Measurements from ENCODE around the gene PLCL1.
"Not testable (repeated sequence)": the region's sequence is repeated elsewhere in the genome, so short reads cannot be mapped to it uniquely, and the experiment has no call there.

Gene PLCL1

DNA sequence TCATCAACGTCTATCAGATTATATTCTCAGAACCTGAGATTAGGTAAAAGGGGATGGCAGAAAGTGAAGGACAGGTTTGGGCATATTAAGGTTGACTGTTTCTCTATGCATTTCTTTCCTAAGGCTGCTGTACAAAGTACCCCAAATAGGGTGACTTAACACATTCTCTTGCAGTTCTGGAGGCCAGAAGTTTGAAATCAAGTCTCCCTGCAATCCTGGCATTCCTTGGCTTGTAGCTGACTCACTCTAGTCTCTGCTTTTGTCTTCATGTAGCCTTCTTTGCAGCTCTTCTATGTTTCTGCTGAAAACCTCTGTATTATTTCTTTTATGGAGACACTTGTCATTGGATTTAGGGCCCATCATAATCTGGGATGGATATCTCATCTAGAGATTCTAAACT is 364.3 kb downstream of the PLCL1 start:
- H3K27ac ChIP-seq (ENCODE audit: insufficient read depth, low read depth, low read length, poor library complexity, severe bottlenecking), result no peak overlapping the region
- H3K36me3 ChIP-seq (ENCODE audit: control insufficient read depth, insufficient read depth, low read length), result no peaks in the 10 kb centered on the region
- no peaks in the 10 kb centered on the region for H3K27me3 ChIP-seq (ENCODE audit: control insufficient read depth, insufficient read depth, low read length, poor library complexity, severe bottlenecking)
- no peaks in the 10 kb centered on the region for H3K4me1 ChIP-seq (ENCODE audit: control insufficient read depth, insufficient read depth, low read length)
- H3K4me3 ChIP-seq (ENCODE audit: insufficient read depth, low read depth, low read length), result no peak overlapping the region
- 80 to 100% methylated on average over 1 of the region's 1 CpG for WGBS, 2 experiments
- H3K9me3 ChIP-seq (ENCODE audit: control insufficient read depth, low read length), result no peaks in the 10 kb centered on the region

DNA sequence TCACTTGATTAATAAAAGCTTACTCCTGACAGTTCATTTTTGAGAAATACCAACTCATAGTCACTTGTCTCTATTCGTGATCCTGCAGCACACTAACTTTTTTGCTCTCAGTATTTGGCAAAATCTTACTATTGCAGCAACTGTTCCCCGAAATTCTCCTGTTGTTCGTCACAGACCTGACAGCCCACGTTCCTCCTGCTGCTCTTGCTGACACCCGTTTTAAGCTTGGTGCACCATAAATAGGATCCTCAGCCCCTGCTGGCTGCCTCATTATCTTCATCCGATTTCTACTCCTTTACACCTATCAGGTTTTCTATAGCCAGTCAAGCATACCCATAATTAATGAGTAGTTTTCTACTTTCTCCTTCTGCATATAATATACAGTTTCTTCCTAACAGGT is 368.8 kb downstream of the PLCL1 start:
- Histone ChIP-seq H3K4me3 (ENCODE audit: insufficient read depth, low read depth, low read length) (no peak overlapping the region), H3K4me1 (ENCODE audit: control insufficient read depth, insufficient read depth, low read length) (no peaks in the 10 kb centered on the region), H3K9me3 (ENCODE audit: control insufficient read depth, low read length) (no peaks in the 10 kb centered on the region), H3K36me3 (ENCODE audit: control insufficient read depth, insufficient read depth, low read length) (no peaks in the 10 kb centered on the region), H3K27me3 (ENCODE audit: control insufficient read depth, insufficient read depth, low read length, poor library complexity, severe bottlenecking) (no peaks in the 10 kb centered on the region), H3K27ac (ENCODE audit: insufficient read depth, low read depth, low read length, poor library complexity, severe bottlenecking) (no peak overlapping the region)
- 72 to 81% methylated on average over 6 of the region's 6 CpGs for WGBS, 2 experiments

DNA sequence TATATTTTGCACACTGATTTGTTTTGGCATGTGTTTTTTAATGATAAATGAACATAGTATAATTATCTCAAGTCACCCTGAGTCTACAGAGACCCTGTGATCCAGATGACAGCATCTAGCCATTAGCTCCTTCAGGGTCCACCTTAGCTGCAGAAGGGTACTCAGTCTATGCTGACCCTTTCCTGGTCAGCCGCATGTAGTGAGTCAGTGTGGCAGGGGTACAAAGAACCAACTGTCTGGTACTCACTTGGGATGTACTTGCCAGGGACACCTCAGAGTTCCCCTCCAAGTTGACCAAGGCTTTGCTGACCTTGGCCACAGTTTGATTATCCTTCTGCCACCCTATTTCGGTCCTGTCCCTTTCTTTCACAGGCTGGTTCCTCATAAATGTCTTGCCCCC is 369.5 kb downstream of the PLCL1 start:
- Histone ChIP-seq H3K9me3 (ENCODE audit: control insufficient read depth, low read length) (no peaks in the 10 kb centered on the region), H3K27me3 (ENCODE audit: control insufficient read depth, insufficient read depth, low read length, poor library complexity, severe bottlenecking) (no peaks in the 10 kb centered on the region), H3K4me1 (ENCODE audit: control insufficient read depth, insufficient read depth, low read length) (no peaks in the 10 kb centered on the region), H3K27ac (ENCODE audit: insufficient read depth, low read depth, low read length, poor library complexity, severe bottlenecking) (no peak overlapping the region), H3K4me3 (ENCODE audit: insufficient read depth, low read depth, low read length) (no peak overlapping the region), H3K36me3 (ENCODE audit: control insufficient read depth, insufficient read depth, low read length) (no peaks in the 10 kb centered on the region)
- WGBS, 2 experiments, result 89 to 94% methylated on average over 2 of the region's 2 CpGs

DNA sequence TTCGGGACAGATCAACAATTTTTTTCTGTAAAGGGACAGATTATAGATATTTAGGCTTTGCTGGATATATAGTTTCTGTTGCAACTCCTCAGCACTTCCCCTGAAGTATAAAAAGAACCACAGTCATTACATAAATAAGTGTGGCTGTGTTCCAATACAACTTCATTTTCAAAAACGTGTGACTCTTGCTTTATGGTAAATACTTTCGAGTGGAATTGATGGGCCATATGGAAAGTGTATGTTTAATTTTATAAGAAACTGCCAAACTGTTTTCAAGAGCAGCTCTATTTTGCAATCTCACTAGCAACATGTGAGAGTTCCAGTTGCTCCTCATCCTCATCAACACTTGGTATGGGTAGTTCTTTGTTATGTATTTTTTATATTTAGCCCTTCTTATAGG is 370.9 kb downstream of the PLCL1 start:
- Histone ChIP-seq H3K36me3 (ENCODE audit: control insufficient read depth, insufficient read depth, low read length) (no peaks in the 10 kb centered on the region), H3K27ac (ENCODE audit: insufficient read depth, low read depth, low read length, poor library complexity, severe bottlenecking) (no peak overlapping the region), H3K4me3 (ENCODE audit: insufficient read depth, low read depth, low read length) (no peak overlapping the region), H3K27me3 (ENCODE audit: control insufficient read depth, insufficient read depth, low read length, poor library complexity, severe bottlenecking) (no peaks in the 10 kb centered on the region), H3K4me1 (ENCODE audit: control insufficient read depth, insufficient read depth, low read length) (no peaks in the 10 kb centered on the region), H3K9me3 (ENCODE audit: control insufficient read depth, low read length) (no peaks in the 10 kb centered on the region)
- WGBS, 2 experiments, result 80 to 87% methylated on average over 3 of the region's 3 CpGs

DNA sequence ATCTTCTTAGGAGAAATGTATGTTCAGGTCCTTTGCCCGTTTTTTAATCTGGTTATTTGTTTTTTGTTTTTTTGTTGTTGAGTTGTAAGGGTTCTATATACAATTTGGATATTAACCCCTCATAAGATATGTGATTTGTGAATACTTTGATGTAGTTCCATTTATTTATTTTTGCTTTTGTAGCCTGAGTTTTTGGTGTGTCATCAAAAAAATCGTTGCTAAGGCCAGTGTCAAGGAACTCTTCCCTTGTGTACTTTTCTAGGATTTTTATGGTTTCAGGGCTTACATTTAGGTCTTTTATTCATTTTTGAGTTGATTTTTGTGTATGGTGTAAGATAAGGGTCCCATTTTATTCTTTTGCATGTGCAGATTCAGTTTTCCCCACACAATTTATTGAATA is 372.6 kb downstream of the PLCL1 start:
- 85 to 88% methylated on average over 2 of the region's 2 CpGs for WGBS, 2 experiments
- no peaks in the 10 kb centered on the region for H3K36me3 ChIP-seq (ENCODE audit: control insufficient read depth, insufficient read depth, low read length)
- no peaks in the 10 kb centered on the region for H3K27me3 ChIP-seq (ENCODE audit: control insufficient read depth, insufficient read depth, low read length, poor library complexity, severe bottlenecking)
- no peak overlapping the region for H3K27ac ChIP-seq (ENCODE audit: insufficient read depth, low read depth, low read length, poor library complexity, severe bottlenecking)
- no peak overlapping the region for H3K4me3 ChIP-seq (ENCODE audit: insufficient read depth, low read depth, low read length)
- no peaks in the 10 kb centered on the region for H3K9me3 ChIP-seq (ENCODE audit: control insufficient read depth, low read length)
- no peaks in the 10 kb centered on the region for H3K4me1 ChIP-seq (ENCODE audit: control insufficient read depth, insufficient read depth, low read length)

DNA sequence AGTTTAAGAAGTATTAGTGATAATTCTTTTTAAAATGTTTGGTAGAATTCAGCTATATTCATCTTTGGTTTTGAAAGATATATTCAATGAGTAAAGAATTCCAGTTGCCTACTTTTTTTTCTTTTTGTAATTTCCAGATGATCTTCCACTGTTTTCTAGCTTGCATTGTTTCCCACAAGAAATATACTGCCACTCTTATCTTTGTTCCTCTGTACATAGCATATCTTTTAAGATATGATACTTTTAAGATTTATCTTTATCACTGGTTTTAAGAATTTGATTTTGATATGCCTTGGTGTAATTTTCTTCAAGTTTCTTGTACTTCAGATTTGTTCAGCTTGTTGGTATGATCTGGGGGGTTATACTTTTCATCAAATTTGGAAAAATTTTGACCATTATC is 374.4 kb downstream of the PLCL1 start:
- Histone ChIP-seq H3K27me3 (ENCODE audit: control insufficient read depth, insufficient read depth, low read length, poor library complexity, severe bottlenecking) (no peaks in the 10 kb centered on the region), H3K4me3 (ENCODE audit: insufficient read depth, low read depth, low read length) (no peak overlapping the region), H3K4me1 (ENCODE audit: control insufficient read depth, insufficient read depth, low read length) (no peaks in the 10 kb centered on the region), H3K9me3 (ENCODE audit: control insufficient read depth, low read length) (no peaks in the 10 kb centered on the region), H3K36me3 (ENCODE audit: control insufficient read depth, insufficient read depth, low read length) (no peaks in the 10 kb centered on the region), H3K27ac (ENCODE audit: insufficient read depth, low read depth, low read length, poor library complexity, severe bottlenecking) (no peak overlapping the region)

DNA sequence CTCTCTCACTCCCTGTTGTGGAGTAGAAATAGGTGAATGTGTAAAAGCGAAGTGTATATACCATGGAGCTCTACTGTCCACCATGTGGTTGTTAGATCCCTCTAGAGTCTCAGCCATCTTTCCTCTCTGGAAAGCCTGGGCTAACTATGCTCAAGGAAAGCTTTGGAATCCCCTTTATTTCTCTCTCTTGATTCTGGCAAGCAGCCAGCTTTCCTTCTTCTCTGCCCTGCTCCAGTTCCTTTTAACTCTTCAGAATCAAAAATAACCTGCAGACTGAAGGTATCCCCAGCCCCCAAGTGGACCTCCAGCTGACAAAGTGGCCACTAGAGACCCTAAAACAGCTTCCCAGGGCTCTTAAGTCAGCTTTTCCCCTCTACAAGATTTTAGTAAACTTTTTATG is 381.9 kb downstream of the PLCL1 start:
- H3K27ac ChIP-seq (ENCODE audit: insufficient read depth, low read depth, low read length, poor library complexity, severe bottlenecking), result no peak overlapping the region
- no peak overlapping the region for H3K4me3 ChIP-seq (ENCODE audit: insufficient read depth, low read depth, low read length)
- no peaks in the 10 kb centered on the region for H3K4me1 ChIP-seq (ENCODE audit: control insufficient read depth, insufficient read depth, low read length)
- no peaks in the 10 kb centered on the region for H3K27me3 ChIP-seq (ENCODE audit: control insufficient read depth, insufficient read depth, low read length, poor library complexity, severe bottlenecking)
- WGBS, 2 experiments, result 100% methylated on average over 1 of the region's 1 CpG
- H3K36me3 ChIP-seq (ENCODE audit: control insufficient read depth, insufficient read depth, low read length), result no peaks in the 10 kb centered on the region
- H3K9me3 ChIP-seq (ENCODE audit: control insufficient read depth, low read length), result no peaks in the 10 kb centered on the region

DNA sequence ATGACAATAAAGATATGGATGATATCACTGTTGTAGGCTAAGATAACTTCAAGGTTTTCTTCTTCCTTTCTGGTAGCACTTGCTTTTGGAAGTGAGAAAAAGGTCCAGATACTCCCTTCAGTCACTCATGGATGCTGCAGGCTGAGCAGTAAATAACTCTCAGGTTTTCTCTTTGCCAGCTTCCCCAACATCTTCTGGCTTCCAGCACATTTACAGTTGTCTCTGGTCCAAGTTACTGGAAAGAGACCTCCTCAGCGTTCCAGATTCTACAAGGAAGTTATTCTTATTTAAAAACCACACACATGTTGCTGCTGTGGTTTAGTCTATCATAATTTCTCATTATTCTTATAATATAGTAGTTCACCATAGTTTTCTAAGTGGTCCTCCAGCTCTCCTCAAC is 383.4 kb downstream of the PLCL1 start:
- Histone ChIP-seq H3K27me3 (ENCODE audit: control insufficient read depth, insufficient read depth, low read length, poor library complexity, severe bottlenecking) (no peaks in the 10 kb centered on the region), H3K36me3 (ENCODE audit: control insufficient read depth, insufficient read depth, low read length) (no peaks in the 10 kb centered on the region), H3K4me3 (ENCODE audit: insufficient read depth, low read depth, low read length) (no peak overlapping the region), H3K27ac (ENCODE audit: insufficient read depth, low read depth, low read length, poor library complexity, severe bottlenecking) (no peak overlapping the region), H3K9me3 (ENCODE audit: control insufficient read depth, low read length) (no peaks in the 10 kb centered on the region), H3K4me1 (ENCODE audit: control insufficient read depth, insufficient read depth, low read length) (no peaks in the 10 kb centered on the region)
- 93% methylated on average over 1 of the region's 1 CpG; no CpG with 5 or more reads in 1 of the 2 experiments for WGBS, 2 experiments

DNA sequence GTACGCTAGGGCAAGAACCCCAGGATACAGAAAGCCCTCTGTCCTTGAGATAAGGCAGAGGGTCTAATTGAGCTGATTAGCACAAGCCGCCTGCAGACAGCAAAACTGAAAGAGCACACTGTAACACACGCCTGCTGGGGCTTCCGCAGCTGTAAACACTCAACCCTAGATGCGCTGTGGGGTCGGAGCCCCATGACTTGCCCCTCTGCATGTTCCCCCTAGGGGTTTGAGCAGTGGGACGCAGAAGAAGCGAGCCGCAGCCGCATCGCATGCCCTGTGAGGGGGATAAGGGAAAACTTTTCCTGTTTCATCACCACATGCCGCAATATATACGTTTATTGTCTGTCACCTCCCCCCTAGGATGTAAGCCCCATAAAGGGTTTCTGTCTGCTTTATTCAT is 384.6 kb downstream of the PLCL1 start:
- no peaks in the 10 kb centered on the region for H3K9me3 ChIP-seq (ENCODE audit: control insufficient read depth, low read length)
- H3K4me1 ChIP-seq (ENCODE audit: control insufficient read depth, insufficient read depth, low read length), result no peaks in the 10 kb centered on the region
- 86 to 90% methylated on average over 13 of the region's 13 CpGs for WGBS, 2 experiments
- no peak overlapping the region for H3K27ac ChIP-seq (ENCODE audit: insufficient read depth, low read depth, low read length, poor library complexity, severe bottlenecking)
- no peak overlapping the region for H3K4me3 ChIP-seq (ENCODE audit: insufficient read depth, low read depth, low read length)
- H3K36me3 ChIP-seq (ENCODE audit: control insufficient read depth, insufficient read depth, low read length), result no peaks in the 10 kb centered on the region
- H3K27me3 ChIP-seq (ENCODE audit: control insufficient read depth, insufficient read depth, low read length, poor library complexity, severe bottlenecking), result no peaks in the 10 kb centered on the region

DNA sequence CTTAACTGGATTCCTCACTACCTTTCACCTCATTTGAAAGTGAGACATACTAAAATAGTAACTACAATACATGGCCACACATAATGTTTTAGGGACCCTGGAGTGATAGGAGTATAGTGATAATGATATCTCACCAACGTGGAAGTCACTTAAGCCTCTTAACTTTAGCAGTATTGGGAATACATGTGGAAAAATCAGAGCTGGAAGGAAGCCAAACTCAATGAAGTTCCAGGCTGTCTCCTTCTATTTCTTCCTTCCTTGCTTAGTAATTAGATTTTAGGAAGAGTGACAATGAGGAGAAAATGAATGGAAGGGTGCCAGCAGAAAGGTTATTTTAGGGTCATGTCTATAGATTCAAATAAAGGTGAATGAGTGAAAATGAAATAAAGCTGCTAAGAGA is 387.3 kb downstream of the PLCL1 start:
- Histone ChIP-seq H3K9me3 (ENCODE audit: control insufficient read depth, low read length) (no peaks in the 10 kb centered on the region), H3K36me3 (ENCODE audit: control insufficient read depth, insufficient read depth, low read length) (no peaks in the 10 kb centered on the region), H3K4me3 (ENCODE audit: insufficient read depth, low read depth, low read length) (no peak overlapping the region), H3K4me1 (ENCODE audit: control insufficient read depth, insufficient read depth, low read length) (no peaks in the 10 kb centered on the region), H3K27me3 (ENCODE audit: control insufficient read depth, insufficient read depth, low read length, poor library complexity, severe bottlenecking) (no peaks in the 10 kb centered on the region), H3K27ac (ENCODE audit: insufficient read depth, low read depth, low read length, poor library complexity, severe bottlenecking) (no peak overlapping the region)
- WGBS, 2 experiments, result 75 to 78% methylated on average over 1 of the region's 1 CpG

DNA sequence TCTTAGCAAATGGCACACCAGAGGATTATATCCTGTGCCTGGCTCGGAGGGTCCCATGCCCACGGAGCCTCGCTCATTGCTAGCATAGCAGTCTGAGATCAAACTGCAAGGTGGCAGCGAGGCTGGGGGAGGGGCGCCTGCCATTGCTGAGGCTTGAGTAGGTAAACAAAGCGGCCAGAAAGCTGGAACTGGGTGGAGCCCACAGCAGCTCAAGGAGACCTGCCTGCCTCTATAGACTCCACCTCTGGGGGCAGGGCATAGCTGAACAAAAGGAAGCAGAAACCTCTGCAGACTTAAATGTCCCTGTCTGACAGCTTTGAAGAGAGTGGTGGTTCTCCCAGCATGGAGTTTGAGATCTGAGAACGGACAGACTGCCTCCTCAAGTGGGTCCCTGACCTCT is 392.2 kb downstream of the PLCL1 start:
- not testable (repeated sequence) for H3K4me3 ChIP-seq (ENCODE audit: insufficient read depth, low read depth, low read length); H3K36me3 ChIP-seq (ENCODE audit: control insufficient read depth, insufficient read depth, low read length); H3K4me1 ChIP-seq (ENCODE audit: control insufficient read depth, insufficient read depth, low read length); H3K9me3 ChIP-seq (ENCODE audit: control insufficient read depth, low read length); H3K27me3 ChIP-seq (ENCODE audit: control insufficient read depth, insufficient read depth, low read length, poor library complexity, severe bottlenecking); H3K27ac ChIP-seq (ENCODE audit: insufficient read depth, low read depth, low read length, poor library complexity, severe bottlenecking)
- 79 to 84% methylated on average over 7 of the region's 7 CpGs for WGBS, 2 experiments

All from ectodermal cell (in vitro differentiated cells).